Muscle of back (tissue), 11 donors: ENCODE data around the gene KRT2. TPM values are rescaled to one million over a fixed set of nuclear protein-coding genes. Genes with fewer than 3 reads are reported as not detected.

Source experiments
- DNase-seq, 3 donors: peaks; one replicate each; pipeline versions ENCODE4 v3.0.0 to v3.0.0-alpha.2; 2013
- polyA plus RNA-seq, 10 donors: library from polyadenylated mRNA; unstranded; fragments of 120-200 nt; gene quantifications; one replicate each; pipeline ENCODE4 v1.2.1, GENCODE V29; 2013; ENCODE audit not compliant: insufficient read length in 10 of 10

Gene KRT2
- polyA plus RNA-seq, 10 donors: 0.08 to 1.8 TPM; not detected in 8

DNA sequence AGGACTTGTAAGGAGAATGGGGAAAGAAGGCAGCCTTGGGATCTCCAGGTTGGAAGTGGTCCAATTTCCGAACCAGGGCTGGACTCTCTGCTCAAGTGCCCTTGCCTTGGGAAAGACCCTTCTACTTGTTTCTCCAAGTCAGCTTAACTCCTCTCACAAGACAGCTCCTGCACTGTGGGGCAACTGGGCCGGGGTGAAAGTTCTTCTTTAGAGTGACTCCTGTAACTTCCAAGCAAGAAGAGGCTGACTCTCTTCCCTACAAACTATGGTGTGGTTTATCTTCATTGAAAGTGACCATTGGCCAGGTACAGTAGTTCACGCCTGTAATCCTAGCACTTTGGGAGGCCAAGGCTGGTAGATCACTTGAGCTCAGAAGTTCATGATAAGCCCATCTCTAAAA, 14.5 kb upstream of the KRT2 start:
- no peak for DNase-seq

GRCh38 chr12:52663420-52663819, 11.4 kb upstream of the KRT2 start:
- no peak for DNase-seq

- DNase-seq: no peak
Observed at GRCh38 chr12:52662918-52663229, 10.9 kb upstream of the KRT2 start.

GRCh38 chr12:52662093-52662917, 10.3 kb upstream of the KRT2 start:
- DNase-seq: no peak

- no peak for DNase-seq
Observed at GRCh38 chr12:52661668-52662067, 9.7 kb upstream of the KRT2 start.

DNA sequence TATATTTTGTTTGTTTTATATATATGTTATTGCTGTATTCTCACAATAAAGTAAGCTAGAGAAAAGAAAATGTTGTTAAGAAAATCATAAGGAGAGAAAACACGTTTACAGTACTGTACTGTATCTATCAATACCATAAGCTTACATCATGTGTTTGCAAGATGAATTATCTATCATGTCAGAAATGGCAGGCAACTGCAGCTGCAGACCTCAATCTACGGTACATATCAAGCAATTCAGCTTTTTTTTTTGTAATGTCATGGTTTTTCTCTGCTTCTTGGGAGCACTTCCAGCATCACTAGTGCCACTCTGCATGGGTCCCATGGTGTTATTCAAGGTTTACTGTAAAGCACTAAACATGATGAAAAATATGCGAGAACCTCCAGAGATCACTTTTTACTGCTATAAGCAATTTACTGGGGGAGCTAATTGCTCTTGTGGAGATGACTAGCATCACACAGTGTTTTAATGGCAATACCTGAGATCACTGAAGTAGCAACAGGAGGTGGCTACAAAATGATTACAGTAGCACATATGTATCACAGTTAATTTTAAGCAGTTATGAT, 9.0 kb upstream of the KRT2 start:
- no peak for DNase-seq

- no peak for DNase-seq
Observed at GRCh38 chr12:52659951-52660350, 7.9 kb upstream of the KRT2 start.

GRCh38 chr12:52659395-52659794, 7.4 kb upstream of the KRT2 start:
- no peak for DNase-seq

DNA sequence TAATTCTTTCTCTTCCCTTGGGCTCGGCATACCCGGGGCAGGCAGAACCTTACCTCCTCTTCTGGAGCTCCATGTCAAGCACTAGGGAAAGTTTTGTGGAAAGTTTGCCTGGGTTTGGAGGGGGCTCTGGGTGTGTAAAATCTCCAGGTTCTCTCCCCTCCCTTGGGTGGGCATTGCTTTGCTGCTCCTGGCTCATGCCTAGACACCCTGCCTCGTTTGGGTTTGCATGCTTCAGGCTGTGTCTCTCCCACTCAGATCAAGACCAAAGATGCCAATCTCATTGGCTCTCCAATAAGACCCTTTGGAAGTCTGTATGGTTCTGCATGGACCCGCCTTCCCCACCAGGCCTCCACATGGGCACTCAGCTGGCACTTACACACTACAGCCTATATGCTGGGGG, 6.2 kb upstream of the KRT2 start:
- DNase-seq: no peak

GRCh38 chr12:52657250-52657902, 5.4 kb upstream of the KRT2 start:
- no peak for DNase-seq

DNA sequence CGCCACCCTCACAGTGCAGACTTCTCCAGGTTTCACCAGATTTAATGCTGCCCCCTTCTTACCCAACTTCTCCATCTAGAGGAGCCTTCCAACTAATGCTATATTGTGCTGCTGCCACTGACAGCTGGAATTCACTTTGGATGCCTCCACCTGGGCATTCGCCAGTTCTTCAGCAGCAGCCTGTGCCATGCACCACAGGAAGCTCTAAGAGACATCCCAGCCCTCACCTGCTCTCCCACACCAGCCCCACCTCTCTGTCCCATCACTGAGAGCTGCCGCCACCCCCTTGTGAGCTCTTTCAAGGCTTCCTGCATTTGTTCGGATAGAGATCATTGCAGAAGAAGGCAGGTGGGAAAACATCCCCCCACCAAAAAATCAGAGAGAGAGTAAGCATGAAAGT, 4.6 kb upstream of the KRT2 start:
- DNase-seq: no peak

DNA sequence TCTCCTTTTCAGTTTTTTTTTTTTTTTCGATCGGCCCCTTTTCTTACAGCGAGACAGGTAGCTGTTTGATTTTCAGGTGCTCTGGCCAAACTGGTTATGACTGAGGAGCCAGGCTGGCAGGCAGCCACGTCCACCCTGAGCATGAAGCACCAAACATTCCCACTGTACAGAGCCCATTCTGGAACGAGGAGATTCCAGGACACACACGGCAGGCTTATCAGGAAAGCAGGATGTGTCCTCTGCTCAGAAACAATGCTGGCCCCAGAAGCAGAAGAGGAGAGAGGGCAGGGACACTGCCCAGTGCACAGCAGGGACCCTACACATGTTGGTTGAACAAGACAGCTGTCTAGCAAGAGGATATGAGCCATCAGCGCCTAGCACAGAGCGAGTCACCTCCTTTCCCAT, 3.7 kb upstream of the KRT2 start:
- no peak for DNase-seq

DNA sequence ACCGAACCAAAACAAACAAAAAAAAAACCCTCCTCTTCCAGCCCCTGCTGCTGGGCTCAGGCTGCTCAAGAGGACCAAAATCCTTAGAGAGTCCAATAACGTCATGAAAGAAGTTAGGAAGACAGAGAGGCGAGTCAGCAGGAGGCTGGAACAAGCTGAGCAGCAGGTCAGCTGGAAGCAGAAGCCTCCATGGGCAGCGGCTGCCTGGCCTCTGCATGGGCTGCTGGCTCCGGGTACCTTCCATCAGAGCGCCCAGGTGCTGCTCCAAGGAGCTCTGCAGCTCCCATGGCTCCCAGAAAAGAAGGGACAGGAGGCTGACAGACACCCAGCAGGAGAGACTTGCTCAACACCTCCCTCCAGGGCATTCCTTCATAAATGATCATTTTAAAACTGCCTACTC, 3.2 kb upstream of the KRT2 start:
- DNase-seq: no peak

GRCh38 chr12:52650520-52651081, 1.4 kb downstream of the KRT2 start:
- DNase-seq: peak in 1 of 3 donors; percentile 25

DNA sequence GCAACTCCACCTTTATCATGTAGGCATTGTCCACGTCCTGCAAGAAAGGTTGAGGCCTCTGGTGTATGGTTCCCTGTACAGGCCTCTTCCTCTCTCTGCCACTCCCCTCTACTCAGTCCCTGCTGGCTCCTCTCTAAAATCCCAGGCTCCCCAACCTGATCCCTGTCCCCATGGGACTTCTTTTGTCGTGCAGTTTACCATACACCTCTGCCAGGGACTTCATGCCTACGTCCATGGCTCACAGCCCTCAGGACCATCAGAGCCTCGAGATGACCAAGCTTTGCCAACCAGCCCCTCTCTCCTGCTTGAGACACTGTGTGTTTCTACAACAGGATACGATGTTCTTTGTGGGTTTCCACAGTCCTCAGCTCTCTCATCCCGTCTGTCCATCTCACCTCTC, 2.9 kb downstream of the KRT2 start:
- no peak for DNase-seq

GRCh38 chr12:52648012-52648550, 3.9 kb downstream of the KRT2 start:
- no peak for DNase-seq

DNA sequence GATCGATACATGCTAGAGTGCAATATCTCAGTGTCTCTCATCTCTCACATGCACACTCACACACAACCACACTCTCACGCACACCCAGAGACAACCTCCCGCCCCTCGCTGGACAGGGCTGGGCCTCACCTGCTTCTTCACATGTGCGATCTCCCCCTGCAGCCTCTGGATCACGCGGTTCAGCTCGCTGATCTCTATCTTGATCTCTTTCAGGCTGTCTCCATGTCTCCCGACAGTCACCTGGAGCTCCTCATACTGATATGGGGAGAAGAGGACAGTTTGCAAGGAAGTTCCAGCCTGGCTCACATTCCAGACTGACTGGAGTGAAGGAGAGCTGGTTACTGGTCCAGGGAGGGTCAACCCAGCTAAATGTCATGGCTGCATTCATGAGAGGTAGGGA, 4.4 kb downstream of the KRT2 start:
- no peak for DNase-seq

- no peak for DNase-seq
Observed at GRCh38 chr12:52646613-52647012, 5.4 kb downstream of the KRT2 start.

- DNase-seq: no peak
Observed at GRCh38 chr12:52645982-52646381, 6.0 kb downstream of the KRT2 start.

- DNase-seq: no peak
Observed at GRCh38 chr12:52645120-52645761, 6.8 kb downstream of the KRT2 start.

DNA sequence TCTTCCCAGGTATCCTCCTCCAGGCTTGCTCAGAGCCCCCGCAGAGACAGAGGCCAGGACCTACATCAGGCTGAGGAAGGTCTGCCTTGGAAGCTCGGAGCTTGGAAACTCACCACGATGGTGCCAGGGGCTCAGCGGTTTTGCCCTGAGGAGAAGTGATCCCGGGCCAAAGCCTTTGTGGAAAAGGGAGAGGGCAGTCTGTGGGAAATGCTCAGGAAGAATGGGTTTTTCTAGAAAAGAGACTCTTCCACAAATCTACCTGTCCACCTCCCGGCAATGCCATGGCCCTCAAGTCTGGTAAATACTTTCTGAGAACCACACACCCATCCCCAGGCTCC, 8.0 kb downstream of the KRT2 start:
- no peak for DNase-seq
